Measurements from ENCODE around the gene ZP1. TPM values are rescaled to one million over a fixed set of nuclear protein-coding genes. Genes with fewer than 3 reads are reported as not detected.

Gene ZP1
- total and polyA plus RNA-seq, 2 of the 13 experiments (the other 11 are each of a cell fraction or from before 2014, with no cell fraction given) = 0.16 TPM; not detected in 1

DNA sequence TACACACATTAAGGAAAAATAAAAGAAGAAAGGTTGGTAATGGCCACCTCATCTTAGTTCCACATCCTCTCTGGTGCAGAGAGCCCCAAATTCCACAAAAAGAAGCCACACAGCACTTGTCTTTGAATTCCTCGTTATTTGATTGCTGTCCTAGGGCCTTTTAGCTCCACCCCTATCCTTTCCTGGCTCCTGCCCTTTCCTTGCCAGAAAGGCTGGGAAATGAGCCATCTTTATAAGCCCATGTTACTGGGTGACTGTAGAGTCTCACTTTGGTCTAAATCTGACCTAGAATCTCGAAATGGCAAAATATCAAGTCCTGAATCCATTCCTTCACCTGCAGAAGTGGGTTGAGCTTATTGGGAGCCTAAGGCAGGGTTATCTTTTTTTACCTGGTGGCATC, 52.6 kb downstream of the ZP1 start:
- Histone ChIP-seq H3K79me2 (ENCODE audit: insufficient read depth, low read length) (no peaks in the 10 kb centered on the region), H3K9me3 (ENCODE audit: low read length) (no peaks in the 10 kb centered on the region), H3K36me3 (replicated peaks in 1 of 2; ENCODE audit: control insufficient read depth in 1 of 2, insufficient read depth in 2 of 2, low read length in 2 of 2) (peaks cover 0 to 7% of the 10 kb centered on the region in 2 experiments; a peak in 3 of 5 replicates), H2AFZ (ENCODE audit: low read length) (no peak overlapping the region), H3K4me2 (ENCODE audit: low read depth, low read length) (no peak overlapping the region), H3K4me3 (replicated peaks in 1 of 3; ENCODE audit: insufficient read depth in 1 of 3, low read depth in 2 of 3, low read length in 3 of 3) (no peak overlapping the region), H4K20me1 (ENCODE audit: insufficient read depth, low read length) (no peaks in the 10 kb centered on the region), H3K27ac (ENCODE audit: extremely low read length, insufficient read depth, low read length) (no peak overlapping the region), H3K9ac (ENCODE audit: insufficient read depth, low read depth, low read length) (no peak overlapping the region), H3K27me3 (ENCODE audit: control insufficient read depth in 1 of 2, insufficient read depth in 2 of 2, low read length in 2 of 2) (no peaks in the 10 kb centered on the region; a peak in 1 of 5 replicates), H3K4me1 (ENCODE audit: insufficient read depth, low read length) (peaks cover 18% of the 10 kb centered on the region)
- DNase-seq (ENCODE audit: low spot score) = no peak
- intact Hi-C loops (cut with micrococcal nuclease; ENCODE audit: unreplicated experiment) (no loop called here), in situ Hi-C loops (cut with HindIII; ENCODE audit: extremely low pct_ligation_motif_present, low pct_unique_long_range_greater_than_20kb) (no loop called here)
- no TSS peak for BruUV-seq (replicated peaks)
- ChIA-PET POLR2A (no interaction called here), CTCF (ENCODE audit: low intra/inter-chr PET ratio, low total read pairs) (no interaction called here)
- WGBS (ENCODE audit: low lambda C conversion rate) = 51% methylated on average over 2 of the region's 2 CpGs
- no peak for FAIRE-seq
- no peak for TF ChIP-seq MTF1 (CRISPR knock-in tag; IDR thresholded peaks at IDR 0.05)
- TF ChIP-seq MAFK (conservative IDR thresholded peaks at IDR 0.05 in 1 of 2, IDR thresholded peaks at IDR 0.05 in 1 of 2; ENCODE audit: low read length in 2 of 2) = no peak
- no peak for TF ChIP-seq LCORL (IDR thresholded peaks at IDR 0.05)
- no peak for TF ChIP-seq LCORL (CRISPR knock-in tag; IDR thresholded peaks at IDR 0.05)
- TF ChIP-seq ZNF644 (CRISPR knock-in tag; IDR thresholded peaks at IDR 0.05; ENCODE audit: low read depth) = no peak
- no peak for TF ChIP-seq ZC3H4 (CRISPR knock-in tag; IDR thresholded peaks at IDR 0.05; ENCODE audit: borderline replicate concordance)
- TF ChIP-seq ASH2L (IDR thresholded peaks at IDR 0.05; ENCODE audit: insufficient read length, low read depth, low read length) = no peak
- no peak for TF ChIP-seq ZNF569 (CRISPR knock-in tag; IDR thresholded peaks at IDR 0.05; ENCODE audit: borderline replicate concordance)
- TF ChIP-seq, protein P1, sequence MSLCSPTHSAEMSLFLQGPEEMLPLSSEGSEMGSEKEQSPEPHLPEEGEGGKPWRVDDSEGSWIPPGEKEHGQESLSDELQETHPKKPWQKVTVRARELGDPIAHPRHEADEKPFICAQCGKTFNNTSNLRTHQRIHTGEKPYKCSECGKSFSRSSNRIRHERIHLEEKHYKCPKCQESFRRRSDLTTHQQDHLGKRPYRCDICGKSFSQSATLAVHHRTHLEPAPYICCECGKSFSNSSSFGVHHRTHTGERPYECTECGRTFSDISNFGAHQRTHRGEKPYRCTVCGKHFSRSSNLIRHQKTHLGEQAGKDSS (CRISPR knock-in tag; IDR thresholded peaks at IDR 0.05; ENCODE audit: borderline replicate concordance, low read depth) = no peak
- ATAC-seq = no peak

GRCh38 chr11:60921259-60921658, 53.9 kb downstream of the ZP1 start:
- no peak for TF ChIP-seq REPIN1 (CRISPR knock-in tag; IDR thresholded peaks at IDR 0.05; ENCODE audit: borderline replicate concordance, low read depth)
- TF ChIP-seq, protein P2, sequence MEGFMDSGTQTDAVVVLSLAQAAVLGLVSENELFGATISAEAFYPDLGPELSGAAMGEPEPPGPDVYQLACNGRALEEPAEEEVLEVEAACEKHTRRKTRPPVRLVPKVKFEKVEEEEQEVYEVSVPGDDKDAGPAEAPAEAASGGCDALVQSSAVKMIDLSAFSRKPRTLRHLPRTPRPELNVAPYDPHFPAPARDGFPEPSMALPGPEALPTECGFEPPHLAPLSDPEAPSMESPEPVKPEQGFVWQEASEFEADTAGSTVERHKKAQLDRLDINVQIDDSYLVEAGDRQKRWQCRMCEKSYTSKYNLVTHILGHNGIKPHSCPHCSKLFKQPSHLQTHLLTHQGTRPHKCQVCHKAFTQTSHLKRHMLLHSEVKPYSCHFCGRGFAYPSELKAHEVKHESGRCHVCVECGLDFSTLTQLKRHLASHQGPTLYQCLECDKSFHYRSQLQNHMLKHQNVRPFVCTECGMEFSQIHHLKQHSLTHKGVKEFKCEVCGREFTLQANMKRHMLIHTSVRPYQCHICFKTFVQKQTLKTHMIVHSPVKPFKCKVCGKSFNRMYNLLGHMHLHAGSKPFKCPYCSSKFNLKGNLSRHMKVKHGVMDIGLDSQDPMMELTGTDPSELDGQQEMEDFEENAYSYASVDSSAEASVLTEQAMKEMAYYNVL (CRISPR knock-in tag; IDR thresholded peaks at IDR 0.05; ENCODE audit: borderline replicate concordance) = no peak
- TF ChIP-seq ZNF343 (CRISPR knock-in tag; IDR thresholded peaks at IDR 0.05) = no peak
- no peak for TF ChIP-seq ZSCAN12 (CRISPR knock-in tag; IDR thresholded peaks at IDR 0.05)
- no peak for TF ChIP-seq KLF9 (CRISPR knock-in tag; IDR thresholded peaks at IDR 0.05; ENCODE audit: low read depth)
- TF ChIP-seq HIVEP1 (CRISPR knock-in tag; IDR thresholded peaks at IDR 0.05) = no peak
- TF ChIP-seq ZFP62 (CRISPR knock-in tag; IDR thresholded peaks at IDR 0.05) = no peak
- intact Hi-C loops (cut with micrococcal nuclease; ENCODE audit: unreplicated experiment) = no loop called here
- ATAC-seq (no peak), DNase-seq (ENCODE audit: low spot score) (no peak), FAIRE-seq (no peak)
- Histone ChIP-seq H3K4me2 (ENCODE audit: low read depth, low read length) (no peak overlapping the region), H3K4me3 (replicated peaks in 1 of 3; ENCODE audit: insufficient read depth in 1 of 3, low read depth in 2 of 3, low read length in 3 of 3) (no peak overlapping the region), H3K27ac (ENCODE audit: extremely low read length, insufficient read depth, low read length) (no peak overlapping the region), H3K4me1 (ENCODE audit: insufficient read depth, low read length) (peaks cover 27% of the 10 kb centered on the region), H3K79me2 (ENCODE audit: insufficient read depth, low read length) (no peaks in the 10 kb centered on the region), H3K9me3 (ENCODE audit: low read length) (no peaks in the 10 kb centered on the region), H3K9ac (ENCODE audit: insufficient read depth, low read depth, low read length) (no peak overlapping the region), H3K36me3 (replicated peaks in 1 of 2; ENCODE audit: control insufficient read depth in 1 of 2, insufficient read depth in 2 of 2, low read length in 2 of 2) (peaks cover 0 to 7% of the 10 kb centered on the region in 2 experiments; a peak in 3 of 5 replicates), H3K27me3 (ENCODE audit: control insufficient read depth in 1 of 2, insufficient read depth in 2 of 2, low read length in 2 of 2) (no peaks in the 10 kb centered on the region; a peak in 1 of 5 replicates), H4K20me1 (ENCODE audit: insufficient read depth, low read length) (no peaks in the 10 kb centered on the region), H2AFZ (ENCODE audit: low read length) (no peak overlapping the region)
- no TSS peak for BruUV-seq (replicated peaks)
- ChIA-PET POLR2A (no interaction called here), CTCF (ENCODE audit: low intra/inter-chr PET ratio, low total read pairs) (no interaction called here)
- in situ Hi-C loops (cut with HindIII; ENCODE audit: extremely low pct_ligation_motif_present, low pct_unique_long_range_greater_than_20kb) = no loop called here
- WGBS (ENCODE audit: low lambda C conversion rate) = 94% methylated on average over 11 of the region's 11 CpGs
